ENCODE data around the gene SMC3.

- no peak for TF ChIP-seq RNF2 (IDR thresholded peaks at IDR 0.05; ENCODE audit: borderline replicate concordance, low read depth)
- TF ChIP-seq CTCF (IDR thresholded peaks at IDR 0.05) = no peak
- TF ChIP-seq EP300 (IDR thresholded peaks at IDR 0.05) = no peak
- TF ChIP-seq MAX (IDR thresholded peaks at IDR 0.05) = no peak
- no peak for TF ChIP-seq JUNB (IDR thresholded peaks at IDR 0.05)
Measured at GRCh38 chr10:110534571-110534970, 32.9 kb upstream of the SMC3 start.
